ENCODE measurements around the gene ZCCHC12.
A peak's percentile ranks its signal among the peaks of the same experiment; 100 is the strongest.

DNA sequence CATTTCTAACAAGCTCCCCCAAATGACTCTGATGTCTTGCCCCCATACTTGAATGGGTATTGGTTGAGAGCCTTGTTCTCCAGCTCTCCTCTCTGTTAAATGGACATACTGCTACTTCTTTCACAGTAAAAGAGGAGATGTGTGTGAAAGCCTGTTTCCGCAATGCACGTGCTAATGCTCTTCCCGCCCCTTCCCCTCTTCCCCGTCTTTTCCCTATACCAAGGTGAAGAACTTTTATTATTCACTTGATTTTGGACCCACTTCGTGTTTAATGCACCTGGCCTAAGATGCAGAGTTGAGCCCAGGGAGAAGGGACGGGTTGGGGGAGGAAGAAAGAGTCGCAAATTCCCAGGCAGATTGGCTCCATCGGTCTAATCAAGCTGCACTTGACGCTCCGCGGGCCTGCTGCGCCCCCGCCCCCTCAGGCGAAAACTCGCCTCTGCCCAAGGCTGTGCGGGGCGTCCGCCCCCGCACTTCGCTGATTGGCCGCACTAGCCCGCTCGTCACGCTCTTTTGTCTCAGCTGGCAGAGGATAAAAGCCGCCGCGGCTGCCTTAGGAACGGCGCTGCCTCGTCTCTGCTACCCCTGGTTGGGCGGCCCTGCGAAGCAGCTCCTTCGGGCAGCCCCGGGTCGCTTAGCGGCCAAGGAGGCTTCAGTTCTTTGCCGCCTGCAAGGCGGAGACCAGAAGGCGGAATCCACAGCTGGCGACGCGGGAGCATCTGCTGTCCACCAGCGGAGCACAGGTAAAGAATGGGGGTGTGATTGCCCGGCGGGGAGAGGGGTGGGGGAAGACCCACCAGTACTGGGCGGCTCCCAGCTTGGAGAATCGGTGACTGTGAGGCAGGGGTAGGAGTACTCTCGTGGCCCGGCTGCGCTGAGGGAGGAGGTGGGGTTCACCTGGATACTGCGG lies at the start of gene ZCCHC12:
- TF ChIP-seq, protein P1, sequence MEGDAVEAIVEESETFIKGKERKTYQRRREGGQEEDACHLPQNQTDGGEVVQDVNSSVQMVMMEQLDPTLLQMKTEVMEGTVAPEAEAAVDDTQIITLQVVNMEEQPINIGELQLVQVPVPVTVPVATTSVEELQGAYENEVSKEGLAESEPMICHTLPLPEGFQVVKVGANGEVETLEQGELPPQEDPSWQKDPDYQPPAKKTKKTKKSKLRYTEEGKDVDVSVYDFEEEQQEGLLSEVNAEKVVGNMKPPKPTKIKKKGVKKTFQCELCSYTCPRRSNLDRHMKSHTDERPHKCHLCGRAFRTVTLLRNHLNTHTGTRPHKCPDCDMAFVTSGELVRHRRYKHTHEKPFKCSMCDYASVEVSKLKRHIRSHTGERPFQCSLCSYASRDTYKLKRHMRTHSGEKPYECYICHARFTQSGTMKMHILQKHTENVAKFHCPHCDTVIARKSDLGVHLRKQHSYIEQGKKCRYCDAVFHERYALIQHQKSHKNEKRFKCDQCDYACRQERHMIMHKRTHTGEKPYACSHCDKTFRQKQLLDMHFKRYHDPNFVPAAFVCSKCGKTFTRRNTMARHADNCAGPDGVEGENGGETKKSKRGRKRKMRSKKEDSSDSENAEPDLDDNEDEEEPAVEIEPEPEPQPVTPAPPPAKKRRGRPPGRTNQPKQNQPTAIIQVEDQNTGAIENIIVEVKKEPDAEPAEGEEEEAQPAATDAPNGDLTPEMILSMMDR (IDR thresholded peaks at IDR 0.05): no peak
- peak; percentile 25 to 39 for TF ChIP-seq POLR2A (IDR thresholded peaks at IDR 0.05)

All from adrenal gland (tissue), 5 donors.